Breast epithelium (tissue), 4 donors: Measurements from ENCODE around the gene ADAM20. TPM values are rescaled to one million over a fixed set of nuclear protein-coding genes. Genes with fewer than 3 reads are reported as not detected.
"Not testable (repeated sequence)": the region's sequence is repeated elsewhere in the genome, so short reads cannot be mapped to it uniquely, and the experiment has no call there.

Experiments
- DNase-seq, 2 donors: peaks; one replicate each; pipeline ENCODE4 v3.0.0-alpha.2; 2019; ENCODE audit warnings: low spot score in 2 of 2
- H3K27ac ChIP-seq, 2 donors: fragments of 200-600 bp; sonication (generic) in 1 of 2; one replicate each; pipeline ENCODE4 v1.5.1; 2016 to 2019; ENCODE audit warnings: mild to moderate bottlenecking in 1 of 2
- H3K27me3 ChIP-seq, 2 donors: fragments of 200-600 bp; sonication (generic) in 1 of 2; one replicate each; pipeline versions ENCODE4 v1.5.1 to v1.6.0; 2017 to 2019; ENCODE audit warnings: control low read depth in 1 of 2, mild to moderate bottlenecking in 1 of 2
- H3K36me3 ChIP-seq: fragments of 200-600 bp; one replicate; pipeline ENCODE4 v1.5.1; 2019
- H3K4me1 ChIP-seq, 2 donors: fragments of 200-600 bp; sonication (generic); one replicate each; pipeline ENCODE4 v1.5.1; 2016 to 2019; ENCODE audit warnings: control low read depth in 1 of 2
- H3K4me3 ChIP-seq, 3 donors: fragments of 200-600 bp; sonication (generic); 1 replicate in 2 of 3; 2 replicates in 1 of 3; pipeline ENCODE4 v1.5.1; 2016 to 2019; ENCODE audit warnings: mild to moderate bottlenecking in 3 of 3, moderate library complexity in 2 of 3
- H3K9me3 ChIP-seq, 2 donors: fragments of 200-600 bp; sonication (generic) in 1 of 2; one replicate each; pipeline ENCODE4 v1.5.1; 2016 to 2019; ENCODE audit warnings: control low read depth in 1 of 2
- CTCF ChIP-seq, 3 donors: fragments of 450-650 bp; IDR thresholded peaks; one replicate each; pipeline ENCODE4 v1.5.1; 2016 to 2017; ENCODE audit warnings: antibody characterized with exemption in 3 of 3, mild to moderate bottlenecking in 3 of 3, moderate library complexity in 3 of 3
- POLR2A ChIP-seq: fragments of 450-650 bp; IDR thresholded peaks from one replicate; pipeline ENCODE4 v1.6.1; 2016; ENCODE audit warnings: antibody characterized with exemption, mild to moderate bottlenecking, moderate library complexity
- POLR2AphosphoS5 ChIP-seq, 3 donors: sonication (generic); formaldehyde crosslinking; IDR thresholded peaks; one replicate each; pipeline ENCODE4 v1.6.1; 2017; ENCODE audit warnings: antibody characterized with exemption in 3 of 3
- intact Hi-C: fragments of 100-400 bp; cut with DNase I; formaldehyde crosslinking; loops from one replicate; pipeline ENCODE4 v1.15.1; 2023; ENCODE audit warnings: low total_unique reads
- total RNA-seq, 3 donors: library from RNA; depleted of rRNA; stranded (reverse); fragments of >200 nt; gene quantifications; one replicate each; pipeline ENCODE4 v1.1.0, GENCODE V29; 2016

The ADAM20 gene
- total RNA-seq, 3 donors from 2014 or later: 3.4 to 4.4 (median 3.6) TPM

GRCh38 chr14:70498191-70498590 is 36.6 kb downstream of the ADAM20 start:
- TF ChIP-seq POLR2AphosphoS5 (IDR thresholded peaks at IDR 0.05): no peak
- no peak for TF ChIP-seq CTCF (IDR thresholded peaks at IDR 0.05)
- TF ChIP-seq POLR2A: no peak
- H3K27me3 ChIP-seq: no peaks in the 10 kb centered on the region
- intact Hi-C loops: no loop called here

GRCh38 chr14:70489579-70490200 is 45.1 kb downstream of the ADAM20 start:
- DNase-seq: no peak
- H3K4me1 ChIP-seq: no peaks in the 10 kb centered on the region
- no peak overlapping the region for H3K4me3 ChIP-seq
- intact Hi-C loops: no loop called here
- no peaks in the 10 kb centered on the region for H3K36me3 ChIP-seq
- H3K27me3 ChIP-seq: no peaks in the 10 kb centered on the region
- TF ChIP-seq POLR2A (no peak), POLR2AphosphoS5 (IDR thresholded peaks at IDR 0.05) (no peak), CTCF (IDR thresholded peaks at IDR 0.05) (no peak)
- no peak overlapping the region for H3K27ac ChIP-seq
- H3K9me3 ChIP-seq: peaks cover 44 to 50% of the 10 kb centered on the region in 2 donors

More at GRCh38 chr14:70498191-70498590, 36.6 kb downstream of the ADAM20 start:
- Histone ChIP-seq H3K27ac (no peak overlapping the region), H3K9me3 (peaks cover 9 to 25% of the 10 kb centered on the region in 2 donors), H3K4me3 (no peak overlapping the region), H3K36me3 (no peaks in the 10 kb centered on the region), H3K4me1 (no peaks in the 10 kb centered on the region)
- DNase-seq: no peak

GRCh38 chr14:70477356-70478105 is 57.3 kb downstream of the ADAM20 start:
- H3K4me3 ChIP-seq, intact Hi-C loops, H3K9me3 ChIP-seq, H3K4me1 ChIP-seq, H3K27me3 ChIP-seq, H3K36me3 ChIP-seq, DNase-seq, H3K27ac ChIP-seq: not testable (repeated sequence)

GRCh38 chr14:70475459-70475858 is 59.3 kb downstream of the ADAM20 start:
- intact Hi-C loops, H3K36me3 ChIP-seq, H3K4me1 ChIP-seq, H3K27ac ChIP-seq, H3K9me3 ChIP-seq, H3K4me3 ChIP-seq, H3K27me3 ChIP-seq, DNase-seq: not testable (repeated sequence)

- Histone ChIP-seq H3K4me3 (no peak overlapping the region), H3K27ac (no peak overlapping the region), H3K36me3 (no peaks in the 10 kb centered on the region), H3K27me3 (no peaks in the 10 kb centered on the region), H3K9me3 (peaks cover 0 to 4% of the 10 kb centered on the region in 2 donors), H3K4me1 (no peaks in the 10 kb centered on the region)
- DNase-seq: no peak
- no peak for TF ChIP-seq POLR2A
- TF ChIP-seq CTCF (IDR thresholded peaks at IDR 0.05): no peak
- no peak for TF ChIP-seq POLR2AphosphoS5 (IDR thresholded peaks at IDR 0.05)
- intact Hi-C loops: no loop called here
These were observed 61.0 kb downstream of the ADAM20 start for GRCh38 chr14:70473825-70474224.

Other genes starting within 250 kb of the ADAM20 start
- gene COX16, start 175.3 kb downstream of the ADAM20 start, total RNA-seq: 10 to 100 TPM; 22.2 to 26.2 (median 25.2) TPM
- gene SYNJ2BP, start 117.9 kb downstream of the ADAM20 start, total RNA-seq: 10 to 100 TPM; 14.2 to 26.2 (median 19.3) TPM
- under 1 TPM in 1 of 3 donors, not detected in 2; 0.16 TPM for gene ADAM21, start 82.8 kb downstream of the ADAM20 start, total RNA-seq
- 10 to 100 TPM; 38.4 to 56.9 (median 45.6) TPM for gene MED6, start 65.7 kb upstream of the ADAM20 start, total RNA-seq
- 1 to 10 TPM in 2 of 3 donors, under 1 TPM in 1; 0.48 to 7.5 (median 3.9) TPM for gene TTC9, start 106.9 kb upstream of the ADAM20 start, total RNA-seq